Measurements from ENCODE around the gene RABGAP1L.

Gene RABGAP1L

DNA sequence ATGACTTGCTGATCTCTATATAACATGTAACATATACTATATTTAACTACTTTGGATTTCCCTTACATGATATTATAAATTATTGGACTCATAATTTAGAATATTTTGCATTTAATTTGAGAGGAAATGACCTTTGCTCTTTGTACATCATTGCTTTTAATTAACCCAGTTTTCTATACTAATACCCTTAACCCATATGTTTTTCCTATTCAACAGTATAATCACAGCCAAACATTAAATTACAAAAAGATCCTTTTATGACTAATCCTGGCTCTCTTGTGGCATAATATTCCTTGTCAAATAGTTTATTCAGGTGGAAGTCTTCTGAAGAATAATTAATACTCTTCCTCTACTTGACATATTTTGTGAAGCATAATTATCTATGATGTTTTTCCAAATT lies 232.4 kb downstream of the RABGAP1L start:
- Histone ChIP-seq H3K9ac (ENCODE audit: low read length) (no peak overlapping the region), H3K79me2 (ENCODE audit: insufficient read depth, low read length) (0 out of 2 replicates have a peak, but pooled peaks cover 5% of the 10 kb centered on the region)

DNA sequence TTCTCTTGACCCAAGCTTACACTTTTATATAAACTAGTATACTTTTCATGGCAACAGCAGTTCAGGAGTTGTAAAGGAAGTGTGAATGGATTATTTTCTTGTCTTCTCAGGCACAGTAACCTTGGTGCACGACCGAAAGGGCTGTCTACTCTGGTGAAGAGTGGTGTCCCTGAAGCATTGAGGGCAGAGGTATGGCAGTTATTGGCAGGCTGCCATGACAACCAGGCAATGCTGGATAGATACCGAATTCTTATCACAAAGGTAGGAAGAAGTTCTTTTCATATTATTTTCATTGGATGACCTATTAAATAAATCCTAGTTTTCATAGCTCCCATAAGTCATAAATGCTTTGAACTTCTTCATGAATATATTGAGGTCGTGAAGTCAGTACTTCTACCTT lies 234.6 kb downstream of the RABGAP1L start:
- no peak overlapping the region for H3K27ac ChIP-seq (ENCODE audit: low read depth, low read length)
- H3K79me2 ChIP-seq (ENCODE audit: insufficient read depth, low read length) = 0 out of 2 replicates have a peak, but pooled peaks cover 5% of the 10 kb centered on the region
- H3K27me3 ChIP-seq (ENCODE audit: low read length) = no peaks in the 10 kb centered on the region
- H3K9me3 ChIP-seq (ENCODE audit: insufficient read depth, low read length) = no peaks in the 10 kb centered on the region
- H3F3A ChIP-seq (ENCODE audit: insufficient read depth) = no peaks in the 10 kb centered on the region
- no peak overlapping the region for H2AFZ ChIP-seq (ENCODE audit: low read depth, low read length, severe bottlenecking)
- H4K20me1 ChIP-seq (ENCODE audit: low read depth, low read length) = no peaks in the 10 kb centered on the region
- peaks cover 39% of the 10 kb centered on the region for H3K36me3 ChIP-seq (ENCODE audit: low read length)
- no peak overlapping the region for H3K4me2 ChIP-seq (ENCODE audit: low read depth, low read length, poor library complexity, severe bottlenecking)
- H3K9me2 ChIP-seq (replicated peaks; ENCODE audit: insufficient read depth, low read length) = no peaks in the 10 kb centered on the region
- TF ChIP-seq EZH2phosphoT487 (conservative IDR thresholded peaks at IDR 0.05; ENCODE audit: low read length) = no peak
- TF ChIP-seq, protein P1, sequence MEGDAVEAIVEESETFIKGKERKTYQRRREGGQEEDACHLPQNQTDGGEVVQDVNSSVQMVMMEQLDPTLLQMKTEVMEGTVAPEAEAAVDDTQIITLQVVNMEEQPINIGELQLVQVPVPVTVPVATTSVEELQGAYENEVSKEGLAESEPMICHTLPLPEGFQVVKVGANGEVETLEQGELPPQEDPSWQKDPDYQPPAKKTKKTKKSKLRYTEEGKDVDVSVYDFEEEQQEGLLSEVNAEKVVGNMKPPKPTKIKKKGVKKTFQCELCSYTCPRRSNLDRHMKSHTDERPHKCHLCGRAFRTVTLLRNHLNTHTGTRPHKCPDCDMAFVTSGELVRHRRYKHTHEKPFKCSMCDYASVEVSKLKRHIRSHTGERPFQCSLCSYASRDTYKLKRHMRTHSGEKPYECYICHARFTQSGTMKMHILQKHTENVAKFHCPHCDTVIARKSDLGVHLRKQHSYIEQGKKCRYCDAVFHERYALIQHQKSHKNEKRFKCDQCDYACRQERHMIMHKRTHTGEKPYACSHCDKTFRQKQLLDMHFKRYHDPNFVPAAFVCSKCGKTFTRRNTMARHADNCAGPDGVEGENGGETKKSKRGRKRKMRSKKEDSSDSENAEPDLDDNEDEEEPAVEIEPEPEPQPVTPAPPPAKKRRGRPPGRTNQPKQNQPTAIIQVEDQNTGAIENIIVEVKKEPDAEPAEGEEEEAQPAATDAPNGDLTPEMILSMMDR (IDR thresholded peaks at IDR 0.05; ENCODE audit: insufficient read depth, low read length, poor library complexity, severe bottlenecking) = no peak
- H3K4me3 ChIP-seq (ENCODE audit: insufficient read depth, low read length, poor library complexity, severe bottlenecking) = no peak overlapping the region
- H3K9ac ChIP-seq (ENCODE audit: low read length) = no peak overlapping the region

More for the DNA sequence above, 232.4 kb downstream of the RABGAP1L start:
- H3K9me3 ChIP-seq (ENCODE audit: insufficient read depth, low read length) = no peaks in the 10 kb centered on the region
- 0 out of 2 replicates have a peak, but pooled peaks cover 2% of the 10 kb centered on the region for H3F3A ChIP-seq (ENCODE audit: insufficient read depth)
- peaks cover 26% of the 10 kb centered on the region for H3K36me3 ChIP-seq (ENCODE audit: low read length)
- H3K9me2 ChIP-seq (replicated peaks; ENCODE audit: insufficient read depth, low read length) = no peaks in the 10 kb centered on the region
- H3K4me3 ChIP-seq (ENCODE audit: insufficient read depth, low read length, poor library complexity, severe bottlenecking) = no peak overlapping the region
- no peak overlapping the region for H3K27ac ChIP-seq (ENCODE audit: low read depth, low read length)
- no peak for TF ChIP-seq EZH2phosphoT487 (conservative IDR thresholded peaks at IDR 0.05; ENCODE audit: low read length)
- TF ChIP-seq, protein P1 (IDR thresholded peaks at IDR 0.05; ENCODE audit: insufficient read depth, low read length, poor library complexity, severe bottlenecking) = no peak
- no peaks in the 10 kb centered on the region for H3K27me3 ChIP-seq (ENCODE audit: low read length)
- H2AFZ ChIP-seq (ENCODE audit: low read depth, low read length, severe bottlenecking) = no peak overlapping the region
- H4K20me1 ChIP-seq (ENCODE audit: low read depth, low read length) = no peaks in the 10 kb centered on the region
- H3K4me2 ChIP-seq (ENCODE audit: low read depth, low read length, poor library complexity, severe bottlenecking) = no peak overlapping the region

DNA sequence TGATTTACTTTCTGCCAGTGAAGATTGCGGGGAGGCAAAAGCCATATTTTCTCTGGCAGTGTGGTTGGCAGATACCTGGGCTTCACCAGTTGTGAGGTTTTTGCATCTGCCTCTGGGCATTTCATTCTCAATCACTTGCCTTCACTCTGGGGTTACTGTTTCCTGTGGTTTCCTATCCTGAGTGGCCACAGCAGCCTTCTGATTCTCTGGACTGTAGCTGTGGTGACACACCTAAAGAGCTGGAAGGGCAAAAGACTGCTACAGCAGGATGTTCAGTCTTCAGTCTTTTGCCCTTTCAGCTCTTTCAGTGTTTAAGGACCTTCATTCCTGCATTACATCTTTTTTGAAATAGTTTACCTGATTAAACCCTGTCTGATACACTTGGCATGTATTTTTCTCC lies 237.9 kb downstream of the RABGAP1L start:
- H3K9me2 ChIP-seq (replicated peaks; ENCODE audit: insufficient read depth, low read length) = no peaks in the 10 kb centered on the region
- no peak overlapping the region for H3K4me2 ChIP-seq (ENCODE audit: low read depth, low read length, poor library complexity, severe bottlenecking)
- peaks cover 52% of the 10 kb centered on the region for H3K36me3 ChIP-seq (ENCODE audit: low read length)
- no peak for TF ChIP-seq EZH2phosphoT487 (conservative IDR thresholded peaks at IDR 0.05; ENCODE audit: low read length)
- TF ChIP-seq, protein P1 (IDR thresholded peaks at IDR 0.05; ENCODE audit: insufficient read depth, low read length, poor library complexity, severe bottlenecking) = no peak
- no peak overlapping the region for H3K9ac ChIP-seq (ENCODE audit: low read length)
- H3K4me3 ChIP-seq (ENCODE audit: insufficient read depth, low read length, poor library complexity, severe bottlenecking) = no peak overlapping the region
- no peak overlapping the region for H3K27ac ChIP-seq (ENCODE audit: low read depth, low read length)
- H3F3A ChIP-seq (ENCODE audit: insufficient read depth) = no peaks in the 10 kb centered on the region; the same call in 1 of the 2 replicates
- H3K27me3 ChIP-seq (ENCODE audit: low read length) = no peaks in the 10 kb centered on the region
- no peaks in the 10 kb centered on the region for H3K9me3 ChIP-seq (ENCODE audit: insufficient read depth, low read length)
- no peaks in the 10 kb centered on the region for H4K20me1 ChIP-seq (ENCODE audit: low read depth, low read length)
- H3K79me2 ChIP-seq (ENCODE audit: insufficient read depth, low read length) = 0 out of 2 replicates have a peak, but pooled peaks cover 5% of the 10 kb centered on the region
- no peak overlapping the region for H2AFZ ChIP-seq (ENCODE audit: low read depth, low read length, severe bottlenecking)
